Hypothalamus (tissue), 51 donors: ENCODE results near the gene SIRPA.

ENCODE experiments used
- DNase-seq, 51 donors: peaks; one replicate each; lab custom pipeline; 2025; lab: John Stamatoyannopoulos, UW

Gene SIRPA

GRCh38 chr20:1868856-1869255 lies 26.4 kb upstream of the SIRPA start:
- DNase-seq, result peak in 1 of 51 donors; percentile 23

GRCh38 chr20:1870323-1870722 lies 24.9 kb upstream of the SIRPA start:
- DNase-seq, result no peak

- no peak for DNase-seq
These were observed 24.2 kb upstream of the SIRPA start for GRCh38 chr20:1870792-1871550.

- no peak for DNase-seq
These were observed 23.3 kb upstream of the SIRPA start for GRCh38 chr20:1871807-1872458.

GRCh38 chr20:1872459-1873097 lies 22.6 kb upstream of the SIRPA start:
- DNase-seq, result no peak

GRCh38 chr20:1874450-1875182 lies 20.6 kb upstream of the SIRPA start:
- DNase-seq, result no peak

GRCh38 chr20:1875183-1875554 lies 20.0 kb upstream of the SIRPA start:
- DNase-seq, result no peak

- no peak for DNase-seq
These were observed 19.4 kb upstream of the SIRPA start for GRCh38 chr20:1875762-1876161.

- no peak for DNase-seq
These were observed 18.8 kb upstream of the SIRPA start for GRCh38 chr20:1876217-1876921.

GRCh38 chr20:1876975-1877608 lies 18.1 kb upstream of the SIRPA start:
- peak in 8 of 51 donors; percentile 26 to 47 (median 40) for DNase-seq

- peak in 28 of 51 donors; percentile 28 to 80 (median 58) for DNase-seq
These were observed 17.5 kb upstream of the SIRPA start for GRCh38 chr20:1877609-1878200.

- no peak for DNase-seq
These were observed 15.8 kb upstream of the SIRPA start for GRCh38 chr20:1879369-1879768.

GRCh38 chr20:1879934-1880333 lies 15.3 kb upstream of the SIRPA start:
- no peak for DNase-seq

GRCh38 chr20:1880529-1881239 lies 14.5 kb upstream of the SIRPA start:
- DNase-seq, result no peak

GRCh38 chr20:1881240-1881835 lies 13.9 kb upstream of the SIRPA start:
- peak in 34 of 51 donors; percentile 23 to 74 (median 51) for DNase-seq

- DNase-seq, result no peak
These were observed 13.2 kb upstream of the SIRPA start for GRCh38 chr20:1882026-1882425.

GRCh38 chr20:1883986-1884385 lies 11.2 kb upstream of the SIRPA start:
- DNase-seq, result peak in 2 of 51 donors; percentile 29 to 35

- DNase-seq, result no peak
These were observed 10.0 kb upstream of the SIRPA start for GRCh38 chr20:1885254-1885653.
